Activated CD4-positive, alpha-beta T cell treated with anti-CD3 and anti-CD28 coated beads for 4 hours (primary cell): ENCODE data around the gene PSMD7.
"Not testable (repeated sequence)": the region's sequence is repeated elsewhere in the genome, so short reads cannot be mapped to it uniquely, and the experiment has no call there.

Source experiments
- DNase-seq, 2 donors: peaks; one replicate each; pipeline ENCODE4 v3.0.0-alpha.2; 2020

Gene PSMD7

DNA sequence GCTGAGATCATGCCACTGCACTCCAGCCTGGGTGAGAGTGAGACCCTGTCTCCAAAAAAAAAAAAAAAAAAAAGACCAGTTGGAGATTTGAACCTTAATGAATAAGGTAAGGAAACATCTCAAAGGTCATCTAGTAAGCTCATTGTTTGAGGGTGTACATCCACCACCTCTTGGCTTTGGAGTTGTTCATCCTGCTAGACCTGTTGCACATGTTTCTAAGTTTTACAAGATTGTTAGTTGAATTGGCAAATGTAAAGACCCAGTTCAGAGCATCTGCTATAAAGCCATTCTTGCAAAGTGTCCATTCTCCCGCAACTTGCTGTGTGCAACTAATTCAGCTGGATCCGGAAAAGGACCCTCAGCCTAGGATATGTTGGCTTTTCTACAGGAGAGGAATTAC is 1.5 kb downstream of the PSMD7 start:
- no peak for DNase-seq

DNA sequence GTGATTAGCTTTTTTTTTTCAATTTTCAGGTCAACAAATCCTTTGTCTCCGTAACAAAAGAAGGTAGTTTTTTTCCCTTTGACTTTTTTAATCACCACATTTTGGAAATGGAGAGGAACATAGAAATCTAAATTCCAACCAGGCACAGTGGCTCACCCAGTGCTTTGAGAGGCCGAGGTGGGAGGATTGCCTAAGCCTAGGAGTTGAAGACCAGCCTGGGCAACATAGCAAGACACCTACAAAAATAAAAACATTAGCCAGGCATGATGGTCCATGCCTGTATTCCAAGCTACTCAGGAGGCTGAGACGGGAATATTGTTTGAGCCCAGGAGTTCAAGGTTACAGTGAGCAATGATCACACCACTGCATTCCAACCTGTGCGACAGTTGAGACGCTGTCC is 5.7 kb downstream of the PSMD7 start:
- no peak for DNase-seq

GRCh38 chr16:74304164-74304834 is 7.7 kb downstream of the PSMD7 start:
- no peak for DNase-seq

GRCh38 chr16:74304835-74305176 is 8.2 kb downstream of the PSMD7 start:
- no peak for DNase-seq

- DNase-seq: no peak
Observed at GRCh38 chr16:74305281-74305680, 8.7 kb downstream of the PSMD7 start.

DNA sequence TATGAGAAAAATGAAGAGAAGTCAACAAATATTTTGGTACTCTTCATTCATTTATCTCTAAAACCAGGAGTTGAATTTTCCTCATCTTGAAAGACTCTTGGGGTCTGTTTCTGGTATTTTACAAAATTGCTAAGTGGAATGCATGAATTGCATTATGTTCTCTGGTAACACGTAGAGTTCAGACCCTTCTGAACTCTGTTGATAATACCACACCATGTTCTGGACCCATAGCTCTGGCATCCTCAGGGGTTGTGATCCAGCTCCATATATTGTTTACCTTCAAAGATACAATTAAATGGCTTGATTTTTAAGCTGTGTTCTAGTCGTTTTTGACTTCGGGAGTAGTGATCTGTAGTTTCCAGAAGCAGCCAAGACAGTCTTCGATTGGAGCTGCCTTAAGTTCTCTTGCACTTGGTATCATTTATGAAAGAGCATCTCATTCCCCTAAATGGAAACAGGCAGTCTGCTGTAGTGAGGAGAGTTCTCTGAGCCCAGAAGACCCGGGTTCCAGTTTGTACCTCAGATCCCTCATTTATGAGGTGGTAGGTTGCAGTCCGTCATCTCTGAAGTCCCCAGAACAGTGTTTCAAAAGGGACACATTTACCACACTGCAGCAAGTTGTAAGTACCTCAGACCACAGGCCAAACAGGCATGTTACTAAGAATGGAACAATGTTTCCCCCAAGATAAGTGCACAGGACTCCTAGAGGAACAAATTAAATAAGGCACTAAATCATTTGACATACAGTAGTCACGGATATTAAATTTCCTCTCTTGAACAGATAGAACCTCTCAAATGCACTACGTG is 9.6 kb downstream of the PSMD7 start:
- DNase-seq: no peak

- no peak for DNase-seq
Observed at GRCh38 chr16:74307383-74307782, 10.8 kb downstream of the PSMD7 start.

- peak in 1 of 2 donors; percentile 13 for DNase-seq
Observed at GRCh38 chr16:74309789-74310781, 13.5 kb downstream of the PSMD7 start.

- DNase-seq: no peak
Observed at GRCh38 chr16:74315059-74315458, 18.4 kb downstream of the PSMD7 start.

GRCh38 chr16:74320707-74321106 is 24.1 kb downstream of the PSMD7 start:
- no peak for DNase-seq

- DNase-seq: no peak
Observed at GRCh38 chr16:74321356-74321755, 24.7 kb downstream of the PSMD7 start.

- no peak for DNase-seq
Observed at GRCh38 chr16:74322301-74322710, 25.7 kb downstream of the PSMD7 start.

- DNase-seq: not testable (repeated sequence)
Observed at GRCh38 chr16:74324777-74325176, 28.2 kb downstream of the PSMD7 start.

DNA sequence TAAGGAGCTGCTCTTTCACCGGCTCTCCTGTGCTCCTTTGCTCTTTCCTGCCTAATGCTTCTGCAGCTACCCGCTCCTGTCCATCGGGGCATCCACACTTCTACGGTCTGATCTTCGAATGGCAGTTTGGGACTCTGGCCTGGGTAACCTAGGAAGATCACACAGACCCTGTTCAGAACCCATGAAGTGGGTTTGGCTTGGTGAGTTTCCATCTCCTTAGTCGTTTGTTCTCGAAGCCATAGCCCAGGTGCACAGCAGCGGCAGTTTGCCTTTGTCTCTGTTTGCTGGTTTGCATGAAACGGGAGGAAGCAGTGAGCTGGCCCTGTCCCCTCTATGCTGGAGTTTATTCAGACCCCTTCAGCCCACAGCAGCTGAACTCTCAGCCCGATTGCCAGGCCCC is 29.0 kb downstream of the PSMD7 start:
- DNase-seq: no peak

- not testable (repeated sequence) for DNase-seq
Observed at GRCh38 chr16:74328346-74328745, 31.7 kb downstream of the PSMD7 start.

DNA sequence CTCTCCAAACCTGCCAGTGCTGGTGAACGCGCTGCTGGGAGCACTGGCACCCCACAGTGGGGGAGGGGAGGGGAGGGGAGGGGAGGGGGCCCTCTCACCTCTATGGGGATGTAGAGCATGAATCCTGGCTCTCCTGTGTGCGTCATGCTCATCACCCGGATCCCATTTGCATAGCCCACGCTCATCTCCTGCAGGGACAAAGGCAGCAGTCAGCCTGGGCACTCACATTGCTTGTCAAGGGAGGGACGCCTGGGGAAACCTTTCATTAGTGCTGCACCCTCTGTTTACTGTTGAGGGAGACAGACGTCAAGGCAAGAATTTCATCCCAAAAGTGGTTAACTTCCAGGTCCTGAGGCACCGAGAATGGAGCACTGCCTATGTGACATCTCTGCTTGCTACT is 35.9 kb downstream of the PSMD7 start:
- not testable (repeated sequence) for DNase-seq

DNA sequence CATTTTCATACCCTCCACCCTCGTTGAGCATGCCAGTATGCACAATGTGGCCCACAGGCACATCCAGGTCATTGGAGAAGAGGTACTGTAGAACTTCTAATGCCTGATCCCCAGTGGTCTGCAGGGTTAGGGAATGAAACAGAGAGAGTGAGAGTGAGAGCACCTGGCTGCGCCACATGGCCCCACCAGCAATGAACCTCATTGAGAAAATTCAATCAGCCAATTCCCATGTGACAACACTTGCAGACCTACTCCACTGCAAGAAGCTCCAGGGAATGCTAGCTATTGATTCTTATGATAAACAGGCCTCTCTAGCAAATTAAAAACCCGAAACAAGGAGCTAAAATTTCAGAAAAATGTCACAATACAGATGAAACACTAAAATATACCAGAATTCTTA is 40.9 kb downstream of the PSMD7 start:
- not testable (repeated sequence) for DNase-seq

DNA sequence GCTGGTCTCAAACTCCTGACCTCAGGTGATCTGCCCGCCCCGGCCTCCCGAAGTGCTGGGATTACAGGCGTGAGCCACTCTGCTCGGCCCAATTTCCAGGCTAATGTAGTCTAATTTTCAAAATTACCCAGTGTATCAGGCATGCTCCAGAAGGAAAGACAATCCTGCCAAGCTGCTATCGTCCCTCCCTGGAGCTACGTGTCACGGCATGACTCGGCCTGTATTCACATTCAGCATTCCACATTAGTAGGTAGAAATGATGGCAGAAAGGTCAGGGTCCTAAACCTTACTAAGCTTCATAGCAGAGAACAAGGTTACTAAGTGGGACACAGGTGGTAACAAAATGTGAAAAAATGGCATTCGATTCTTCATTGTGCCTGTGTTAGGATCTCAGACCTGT is 42.6 kb downstream of the PSMD7 start:
- DNase-seq: not testable (repeated sequence)

DNA sequence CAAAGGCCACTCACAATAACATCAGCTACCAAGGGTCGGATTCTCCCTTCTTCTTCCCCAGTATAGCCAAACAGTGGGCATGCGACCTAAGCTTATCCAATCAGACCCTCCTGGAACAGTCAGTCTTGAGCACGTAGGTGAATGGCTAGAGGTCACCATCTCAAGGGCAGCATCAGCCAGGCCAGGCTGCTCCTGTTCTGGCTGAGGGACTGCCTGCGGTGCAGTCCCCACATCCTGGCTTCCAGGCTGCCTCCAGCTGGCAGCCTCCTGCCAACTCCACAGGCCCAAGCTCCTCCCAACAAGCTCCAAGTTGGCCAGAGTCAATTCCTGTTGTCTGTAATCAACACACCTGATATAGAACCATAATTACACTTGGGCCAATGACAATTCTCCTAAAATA is 56.4 kb downstream of the PSMD7 start:
- DNase-seq: not testable (repeated sequence)
